Peyer's patch (tissue), 4 donors: Measurements from ENCODE around the gene CHST5.

Experiments used
- POLR2A ChIP-seq, 2 donors: fragments of 450-650 bp; IDR thresholded peaks; one replicate each; pipeline ENCODE4 v1.5.1; 2017; ENCODE audit warnings: antibody characterized with exemption in 2 of 2, mild to moderate bottlenecking in 2 of 2, moderate library complexity in 2 of 2
- TF ChIP-seq, protein P1 (sequence below), 6 experiments: fragments of 450-650 bp in 4 of 6; fragments of 200-600 bp in 2 of 6; sonication (generic) in 1 of 6; IDR thresholded peaks; one replicate each; pipeline ENCODE4 v1.5.1; 2017 to 2019; ENCODE audit warnings: antibody characterized with exemption in 6 of 6, mild to moderate bottlenecking in 3 of 6, moderate library complexity in 1 of 6

GRCh38 chr16:75541236-75541635 lies 5.3 kb upstream of the CHST5 start:
- TF ChIP-seq, protein P1, sequence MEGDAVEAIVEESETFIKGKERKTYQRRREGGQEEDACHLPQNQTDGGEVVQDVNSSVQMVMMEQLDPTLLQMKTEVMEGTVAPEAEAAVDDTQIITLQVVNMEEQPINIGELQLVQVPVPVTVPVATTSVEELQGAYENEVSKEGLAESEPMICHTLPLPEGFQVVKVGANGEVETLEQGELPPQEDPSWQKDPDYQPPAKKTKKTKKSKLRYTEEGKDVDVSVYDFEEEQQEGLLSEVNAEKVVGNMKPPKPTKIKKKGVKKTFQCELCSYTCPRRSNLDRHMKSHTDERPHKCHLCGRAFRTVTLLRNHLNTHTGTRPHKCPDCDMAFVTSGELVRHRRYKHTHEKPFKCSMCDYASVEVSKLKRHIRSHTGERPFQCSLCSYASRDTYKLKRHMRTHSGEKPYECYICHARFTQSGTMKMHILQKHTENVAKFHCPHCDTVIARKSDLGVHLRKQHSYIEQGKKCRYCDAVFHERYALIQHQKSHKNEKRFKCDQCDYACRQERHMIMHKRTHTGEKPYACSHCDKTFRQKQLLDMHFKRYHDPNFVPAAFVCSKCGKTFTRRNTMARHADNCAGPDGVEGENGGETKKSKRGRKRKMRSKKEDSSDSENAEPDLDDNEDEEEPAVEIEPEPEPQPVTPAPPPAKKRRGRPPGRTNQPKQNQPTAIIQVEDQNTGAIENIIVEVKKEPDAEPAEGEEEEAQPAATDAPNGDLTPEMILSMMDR (IDR thresholded peaks at IDR 0.05), result no peak
- no peak for TF ChIP-seq POLR2A (IDR thresholded peaks at IDR 0.05)
